Measurements from ENCODE around the gene E2F4.

DNA sequence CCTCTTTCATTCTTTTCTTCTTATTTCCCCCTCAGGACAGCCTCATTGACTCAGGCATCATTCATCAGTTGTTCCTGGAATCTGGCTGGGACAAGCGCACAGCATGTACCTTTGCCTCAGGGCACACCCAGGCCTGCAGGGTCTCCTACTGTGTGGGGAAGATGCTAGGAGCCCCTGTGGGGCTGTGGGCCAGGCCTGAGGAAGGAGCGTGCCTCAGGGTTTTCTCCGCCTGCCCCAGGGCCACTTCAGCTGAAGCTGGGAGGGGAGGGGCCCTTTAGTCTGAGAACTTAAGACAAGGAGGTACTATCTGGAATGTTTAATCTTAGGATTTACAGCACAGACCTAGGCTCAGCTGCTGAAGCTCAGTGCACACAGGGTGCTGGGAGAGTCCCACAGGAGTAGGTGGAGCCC, 14.9 kb downstream of the E2F4 start:
- no peak for TF ChIP-seq POLR2A (IDR thresholded peaks at IDR 0.05)
- TF ChIP-seq, protein P1, sequence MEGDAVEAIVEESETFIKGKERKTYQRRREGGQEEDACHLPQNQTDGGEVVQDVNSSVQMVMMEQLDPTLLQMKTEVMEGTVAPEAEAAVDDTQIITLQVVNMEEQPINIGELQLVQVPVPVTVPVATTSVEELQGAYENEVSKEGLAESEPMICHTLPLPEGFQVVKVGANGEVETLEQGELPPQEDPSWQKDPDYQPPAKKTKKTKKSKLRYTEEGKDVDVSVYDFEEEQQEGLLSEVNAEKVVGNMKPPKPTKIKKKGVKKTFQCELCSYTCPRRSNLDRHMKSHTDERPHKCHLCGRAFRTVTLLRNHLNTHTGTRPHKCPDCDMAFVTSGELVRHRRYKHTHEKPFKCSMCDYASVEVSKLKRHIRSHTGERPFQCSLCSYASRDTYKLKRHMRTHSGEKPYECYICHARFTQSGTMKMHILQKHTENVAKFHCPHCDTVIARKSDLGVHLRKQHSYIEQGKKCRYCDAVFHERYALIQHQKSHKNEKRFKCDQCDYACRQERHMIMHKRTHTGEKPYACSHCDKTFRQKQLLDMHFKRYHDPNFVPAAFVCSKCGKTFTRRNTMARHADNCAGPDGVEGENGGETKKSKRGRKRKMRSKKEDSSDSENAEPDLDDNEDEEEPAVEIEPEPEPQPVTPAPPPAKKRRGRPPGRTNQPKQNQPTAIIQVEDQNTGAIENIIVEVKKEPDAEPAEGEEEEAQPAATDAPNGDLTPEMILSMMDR (IDR thresholded peaks at IDR 0.05), result no peak

All from stomach (tissue), 4 donors.